Activated CD8-positive, alpha-beta T cell treated with anti-CD3 and anti-CD28 coated beads for 36 hours (primary cell): ENCODE measurements around the gene CLEC19A. TPM values are rescaled to one million over a fixed set of nuclear protein-coding genes. Genes with fewer than 3 reads are reported as not detected.

Experiments used
- ATAC-seq: fragments of 200-7000 bp; cut with Tn5 transposase; one replicate; pipeline ENCODE4 v1.10.0; 2021; ENCODE audit warnings: mild to moderate bottlenecking, moderate library complexity
- CTCF ChIA-PET: fragments of 350-600 bp; sonication (Branson Sonifier 250); formaldehyde crosslinking; loops from one replicate; lab custom pipeline; 2021; ENCODE audit warnings: antibody characterized with exemption; lab: Charles Lee
- POLR2A ChIA-PET: fragments of 350-600 bp; sonication (Branson Sonifier 250); formaldehyde crosslinking; loops from one replicate; lab custom pipeline; 2021; ENCODE audit warnings: antibody characterized with exemption; lab: Charles Lee
- DNase-seq: peaks from one replicate; pipeline ENCODE4 v3.0.0-alpha.2; 2020
- H3K27ac Mint-ChIP-seq: one replicate; pipeline ENCODE4 v1.8.0; 2021; ENCODE audit warnings: mild to moderate bottlenecking, mixed read lengths
- H3K27me3 Mint-ChIP-seq: one replicate; pipeline ENCODE4 v1.8.0; 2021; ENCODE audit warnings: mixed read lengths
- H3K36me3 Mint-ChIP-seq: one replicate; pipeline ENCODE4 v1.8.0; 2021; ENCODE audit warnings: low read depth, mixed read lengths
- H3K4me1 Mint-ChIP-seq: one replicate; pipeline ENCODE4 v1.8.0; 2021; ENCODE audit warnings: low read depth, mixed read lengths
- H3K4me3 Mint-ChIP-seq: one replicate; pipeline ENCODE4 v1.8.0; 2021; ENCODE audit warnings: mild to moderate bottlenecking, moderate library complexity, mixed read lengths
- H3K9me3 Mint-ChIP-seq: one replicate; pipeline ENCODE4 v1.8.0; 2021; ENCODE audit warnings: mixed read lengths
- intact Hi-C: fragments of 100-400 bp; cut with micrococcal nuclease; formaldehyde crosslinking; loops from one replicate; pipeline ENCODE4 v1.10.0; 2022
- total RNA-seq, 2 experiments: library from RNA; stranded (reverse); gene quantifications; one replicate each; pipeline ENCODE4 v1.2.3, GENCODE V29; 2021
- TF ChIP-seq, protein P1 (sequence below): fragments of 200-600 bp; IDR thresholded peaks from one replicate; pipeline ENCODE4 v1.8.0; 2022; ENCODE audit warnings: antibody characterized with exemption, mild to moderate bottlenecking

CLEC19A gene
- total RNA-seq, 2 experiments from 2014 or later = not detected

DNA sequence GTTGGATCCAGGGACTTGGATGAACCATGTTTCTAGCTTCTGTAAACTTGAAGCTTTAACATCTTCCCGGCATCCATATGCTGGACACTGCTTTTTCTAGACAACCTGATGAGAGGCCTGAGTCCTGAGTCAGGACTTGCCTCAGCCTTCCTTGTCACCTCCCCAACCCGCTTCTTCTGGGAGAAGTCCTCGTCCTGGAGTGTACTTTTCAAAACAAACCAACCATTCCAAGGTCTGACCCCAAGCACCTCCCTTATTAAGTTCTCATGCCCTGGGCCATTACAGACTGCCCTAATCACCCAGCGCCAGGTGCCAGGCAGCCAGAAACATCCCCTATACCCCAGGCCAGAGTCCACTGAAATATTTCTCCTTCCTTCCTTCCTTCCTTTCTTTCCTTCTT, 59.4 kb downstream of the CLEC19A start:
- Mint-ChIP-seq H3K27me3 (peaks cover 9% of the 10 kb centered on the region), H3K4me1 (no peaks in the 10 kb centered on the region), H3K36me3 (no peaks in the 10 kb centered on the region), H3K9me3 (no peaks in the 10 kb centered on the region), H3K27ac (no peak overlapping the region), H3K4me3 (no peak overlapping the region)
- DNase-seq = no peak
- CTCF ChIA-PET = no interaction called here
- POLR2A ChIA-PET = no interaction called here
- no peak for ATAC-seq
- intact Hi-C loops = no loop called here
- TF ChIP-seq, protein P1, sequence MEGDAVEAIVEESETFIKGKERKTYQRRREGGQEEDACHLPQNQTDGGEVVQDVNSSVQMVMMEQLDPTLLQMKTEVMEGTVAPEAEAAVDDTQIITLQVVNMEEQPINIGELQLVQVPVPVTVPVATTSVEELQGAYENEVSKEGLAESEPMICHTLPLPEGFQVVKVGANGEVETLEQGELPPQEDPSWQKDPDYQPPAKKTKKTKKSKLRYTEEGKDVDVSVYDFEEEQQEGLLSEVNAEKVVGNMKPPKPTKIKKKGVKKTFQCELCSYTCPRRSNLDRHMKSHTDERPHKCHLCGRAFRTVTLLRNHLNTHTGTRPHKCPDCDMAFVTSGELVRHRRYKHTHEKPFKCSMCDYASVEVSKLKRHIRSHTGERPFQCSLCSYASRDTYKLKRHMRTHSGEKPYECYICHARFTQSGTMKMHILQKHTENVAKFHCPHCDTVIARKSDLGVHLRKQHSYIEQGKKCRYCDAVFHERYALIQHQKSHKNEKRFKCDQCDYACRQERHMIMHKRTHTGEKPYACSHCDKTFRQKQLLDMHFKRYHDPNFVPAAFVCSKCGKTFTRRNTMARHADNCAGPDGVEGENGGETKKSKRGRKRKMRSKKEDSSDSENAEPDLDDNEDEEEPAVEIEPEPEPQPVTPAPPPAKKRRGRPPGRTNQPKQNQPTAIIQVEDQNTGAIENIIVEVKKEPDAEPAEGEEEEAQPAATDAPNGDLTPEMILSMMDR = no peak

DNA sequence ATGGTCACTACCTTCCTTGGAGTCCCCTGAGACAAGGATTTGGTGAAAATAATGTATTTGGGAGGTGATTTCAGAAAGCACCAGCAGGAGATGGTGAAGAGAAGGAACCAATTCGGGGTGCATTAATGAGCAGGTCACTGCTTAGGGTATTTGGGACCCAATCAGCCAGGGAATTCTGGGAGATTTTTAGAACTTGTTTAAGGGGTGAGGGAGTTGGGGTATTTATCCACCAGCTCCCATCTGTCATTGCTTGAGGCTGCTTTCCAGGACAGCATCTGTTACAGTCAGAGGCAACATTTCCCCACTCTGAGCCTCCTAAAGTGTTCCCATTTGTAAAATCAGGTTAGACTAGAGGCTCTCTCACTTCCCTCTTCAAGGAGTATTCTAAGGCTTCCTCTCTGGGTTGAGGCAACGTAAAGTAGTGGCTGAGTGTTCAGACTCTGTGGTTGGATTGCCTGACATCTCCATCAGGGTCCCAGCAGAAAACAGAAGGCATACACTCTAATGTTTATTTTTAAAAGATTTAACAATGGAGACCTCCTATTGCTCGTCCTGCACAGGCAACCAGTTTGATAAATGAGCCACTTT, 60.9 kb downstream of the CLEC19A start:
- Mint-ChIP-seq H3K27ac (no peak overlapping the region), H3K36me3 (no peaks in the 10 kb centered on the region), H3K27me3 (peaks cover 9% of the 10 kb centered on the region), H3K4me3 (no peak overlapping the region), H3K4me1 (no peaks in the 10 kb centered on the region), H3K9me3 (no peaks in the 10 kb centered on the region)
- TF ChIP-seq, protein P1 = no peak
- no peak for DNase-seq
- no peak for ATAC-seq
- POLR2A ChIA-PET = no interaction called here
- CTCF ChIA-PET = no interaction called here
- intact Hi-C loops = no loop called here

DNA sequence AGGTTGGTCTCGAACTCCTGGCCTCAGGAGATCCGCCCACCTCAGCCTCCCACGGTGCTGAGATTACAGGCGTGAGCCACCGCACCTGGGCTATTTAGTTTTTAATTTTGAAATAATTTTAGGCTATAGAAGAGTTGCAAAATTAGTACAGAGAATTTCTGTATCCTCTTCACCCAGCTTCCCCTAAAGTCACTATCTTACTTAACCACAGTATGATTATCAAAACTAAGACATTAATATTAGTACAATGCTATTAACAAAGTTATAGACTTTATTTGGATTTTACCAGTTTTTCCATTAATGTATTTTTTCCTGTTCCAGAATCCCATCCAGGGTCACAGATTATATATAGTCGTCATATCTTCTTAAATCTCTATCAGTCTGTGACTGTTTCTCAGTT, 62.6 kb downstream of the CLEC19A start:
- TF ChIP-seq, protein P1 = no peak
- no peak for ATAC-seq
- H3K4me1 Mint-ChIP-seq = no peaks in the 10 kb centered on the region
- no peak for DNase-seq
- H3K36me3 Mint-ChIP-seq = no peaks in the 10 kb centered on the region
- H3K27ac Mint-ChIP-seq = no peak overlapping the region
- intact Hi-C loops = no loop called here
- H3K27me3 Mint-ChIP-seq = peaks cover 8% of the 10 kb centered on the region
- H3K4me3 Mint-ChIP-seq = no peak overlapping the region
- no peaks in the 10 kb centered on the region for H3K9me3 Mint-ChIP-seq
- ChIA-PET POLR2A (no interaction called here), CTCF (no interaction called here)

DNA sequence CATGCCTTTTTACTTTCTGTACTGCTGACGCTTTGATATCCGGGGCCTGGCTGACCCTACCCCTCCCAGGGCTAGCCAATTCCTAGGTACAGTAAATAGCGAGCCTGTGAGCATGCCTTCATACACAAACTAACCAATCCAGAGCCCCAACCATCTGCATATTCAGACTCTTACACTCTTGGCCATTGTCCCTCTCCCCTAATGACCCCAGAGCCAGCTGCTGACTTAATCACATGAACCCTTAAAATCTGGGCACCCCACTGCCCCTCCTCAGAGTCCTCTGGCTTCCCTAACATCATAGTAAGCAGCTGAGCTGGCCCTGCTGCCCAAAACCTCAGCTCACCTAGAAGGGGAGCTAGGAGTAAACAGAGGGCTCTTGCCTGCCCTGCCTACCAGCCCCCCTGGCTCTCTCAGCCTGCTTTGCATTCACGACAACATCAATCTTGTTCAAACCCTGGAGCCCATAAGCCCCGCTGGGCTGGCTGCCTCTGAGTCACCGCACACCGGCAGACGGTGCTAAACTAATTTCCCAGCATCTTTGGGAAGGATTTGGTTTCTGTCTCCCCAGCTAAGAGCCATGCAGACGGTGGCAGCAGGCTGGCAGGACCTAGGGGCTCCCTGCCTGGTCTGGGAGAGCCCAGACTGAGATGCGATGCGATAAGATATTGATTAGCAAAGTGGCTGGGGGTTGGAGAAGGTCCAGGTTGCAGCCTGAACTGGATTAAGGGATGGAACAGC, 63.2 kb downstream of the CLEC19A start:
- POLR2A ChIA-PET = no interaction called here

DNA sequence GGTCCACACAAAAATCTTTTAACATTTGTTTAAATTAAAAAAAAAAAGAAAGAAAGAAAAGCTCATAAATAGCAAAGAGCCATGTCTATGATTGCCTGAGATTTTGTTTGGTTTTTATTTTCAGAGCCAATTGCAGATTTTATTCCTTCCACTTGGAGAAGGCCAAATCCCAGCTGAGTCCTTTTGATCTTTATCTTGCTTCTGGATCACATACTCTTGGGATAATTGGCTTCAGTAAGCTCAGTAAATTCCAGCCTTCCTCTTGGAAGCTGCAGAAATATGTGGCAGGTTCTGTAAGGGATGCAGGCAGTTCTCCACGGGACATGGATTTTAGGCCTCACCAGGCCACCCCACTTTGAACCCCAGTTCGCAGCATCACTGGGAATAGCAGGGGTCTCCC, 68.8 kb downstream of the CLEC19A start:
- Mint-ChIP-seq H3K27me3 (no peaks in the 10 kb centered on the region), H3K4me1 (peaks cover 2% of the 10 kb centered on the region), H3K27ac (no peak overlapping the region), H3K36me3 (no peaks in the 10 kb centered on the region), H3K9me3 (no peaks in the 10 kb centered on the region), H3K4me3 (no peak overlapping the region)
- ATAC-seq (no peak), DNase-seq (no peak)
- intact Hi-C loops = no loop called here
- CTCF ChIA-PET = interaction anchor here (1.0 kb wide), 1 partner anchor 268 kb away, joined by 3 read pairs; no protein-coding TSS in a partner anchor
- POLR2A ChIA-PET = no interaction called here
- TF ChIP-seq, protein P1 = no peak

More for the DNA sequence above, 63.2 kb downstream of the CLEC19A start:
- intact Hi-C loops = no loop called here
- H3K27me3 Mint-ChIP-seq = peaks cover 8% of the 10 kb centered on the region
- no peak overlapping the region for H3K4me3 Mint-ChIP-seq
- TF ChIP-seq, protein P1 = no peak
- no peaks in the 10 kb centered on the region for H3K4me1 Mint-ChIP-seq
- DNase-seq (no peak), ATAC-seq (no peak)
- CTCF ChIA-PET = no interaction called here
- no peaks in the 10 kb centered on the region for H3K9me3 Mint-ChIP-seq
- no peak overlapping the region for H3K27ac Mint-ChIP-seq
- H3K36me3 Mint-ChIP-seq = no peaks in the 10 kb centered on the region
